ENCODE measurements around the gene BCL10. TPM values are rescaled to one million over a fixed set of nuclear protein-coding genes. Genes with fewer than 3 reads are reported as not detected.

BCL10 gene
- total and polyA plus RNA-seq, 2 of the 8 experiments (the other 6 are each of a cell fraction or from before 2014, with no cell fraction given), result 7.4 to 29.6 TPM

- Histone ChIP-seq H4K5ac (ENCODE audit: insufficient read length, low read depth, low read length) (no peak overlapping the region), H3K79me1 (ENCODE audit: low read depth, low read length) (peaks cover 2% of the 10 kb centered on the region; the same call in 1 of the 2 replicates), H4K8ac (ENCODE audit: extremely low read depth, insufficient read depth, low read length) (no peak overlapping the region), H3K9me3 (ENCODE audit: insufficient read depth in 2 of 2, low read depth in 1 of 2, low read length in 1 of 2) (peaks cover 8 to 12% of the 10 kb centered on the region in 2 experiments; a peak in 3 of 4 replicates), H3K18ac (ENCODE audit: extremely low read depth, low read length) (no peak overlapping the region), H3K4me3 (ENCODE audit: extremely low read depth in 1 of 4, insufficient read depth in 2 of 4, low read depth in 3 of 4, low read length in 4 of 4) (no peak overlapping the region), H3K4ac (replicated peaks; ENCODE audit: insufficient read length, low read depth, low read length) (no peak overlapping the region), H3K23me2 (ENCODE audit: low read depth, low read length) (no peaks in the 10 kb centered on the region; the same call in none of the 2 replicates), H3K36me3 (ENCODE audit: control insufficient read depth in 2 of 4, insufficient read depth in 4 of 4, low read length in 3 of 4) (peaks cover 0 to 33% (median 8%) of the 10 kb centered on the region in 4 experiments; a peak in 6 of 8 replicates), H3K4me2 (ENCODE audit: insufficient read depth in 1 of 2, low read depth in 2 of 2, low read length in 2 of 2) (no peak overlapping the region), H3K14ac (ENCODE audit: insufficient read length) (no peak overlapping the region), H3K23ac (ENCODE audit: insufficient read length) (no peak overlapping the region), H3K27ac (ENCODE audit: low read depth, low read length) (no peak overlapping the region), H2AK5ac (ENCODE audit: low read depth, low read length) (no peak overlapping the region), H2BK15ac (ENCODE audit: low read length) (no peak overlapping the region), H3K79me2 (ENCODE audit: control insufficient read depth in 1 of 2, insufficient read depth in 2 of 2, low read length in 2 of 2) (peaks cover 4 to 9% of the 10 kb centered on the region in 2 experiments; a peak in 3 of 4 replicates), H2BK5ac (ENCODE audit: low read depth, low read length) (no peak overlapping the region), H4K91ac (replicated peaks; ENCODE audit: insufficient read length, low read length) (no peak overlapping the region), H3K56ac (replicated peaks; ENCODE audit: insufficient read length, low read depth, low read length) (no peak overlapping the region), H2AFZ (ENCODE audit: low read length) (no peak overlapping the region), H4K20me1 (replicated peaks in 1 of 2; ENCODE audit: control insufficient read depth in 1 of 2, insufficient read depth in 2 of 2, low read length in 2 of 2) (peaks cover 0 to 4% of the 10 kb centered on the region in 2 experiments), H2BK20ac (ENCODE audit: low read length) (no peak overlapping the region), H2BK12ac (ENCODE audit: low read depth, low read length) (no peak overlapping the region), H3K27me3 (replicated peaks in 1 of 4; ENCODE audit: control insufficient read depth in 3 of 4, extremely low read depth in 1 of 4, insufficient read depth in 3 of 4, low read length in 3 of 4) (no peaks in the 10 kb centered on the region), H3K9ac (replicated peaks in 1 of 4; ENCODE audit: extremely low read depth in 1 of 4, low read depth in 3 of 4, low read length in 3 of 4) (no peak overlapping the region), H2BK120ac (replicated peaks; ENCODE audit: low read depth, low read length) (no peak overlapping the region), H3K4me1 (replicated peaks in 1 of 4; ENCODE audit: control insufficient read depth in 3 of 4, insufficient read depth in 4 of 4, low read length in 3 of 4) (peaks cover 0 to 4% (median 2%) of the 10 kb centered on the region in 4 experiments; a peak in 3 of 7 replicates)
- CTCF ChIA-PET (ENCODE audit: partially characterized antibody), result interaction anchor here (1.0 to 6.3 kb wide), 4 partner anchors 11 to 319 kb away, joined by 3 to 65 read pairs (median 4); partner anchors contain the start of gene BCL10
- no peak for DNase-seq (ENCODE audit: low read depth in 1 of 2, low spot score in 2 of 2)
- POLR2A ChIA-PET (ENCODE audit: partially characterized antibody), result no interaction called here
- FAIRE-seq, result no peak
- no peak for TF ChIP-seq CTBP2 (IDR thresholded peaks at IDR 0.05; ENCODE audit: borderline replicate concordance, insufficient read depth, insufficient read length, low read length)
- no peak for TF ChIP-seq SP4 (IDR thresholded peaks at IDR 0.05; ENCODE audit: low read length)
- TF ChIP-seq SRF (IDR thresholded peaks at IDR 0.05; ENCODE audit: low read depth, low read length), result no peak
- TF ChIP-seq POU5F1 (IDR thresholded peaks at IDR 0.05; ENCODE audit: low read depth, low read length), result no peak
- TF ChIP-seq GTF2F1 (IDR thresholded peaks at IDR 0.05; ENCODE audit: borderline replicate concordance, low read depth, low read length), result no peak
- no peak for TF ChIP-seq RAD21 (IDR thresholded peaks at IDR 0.05 in 1 of 2, conservative IDR thresholded peaks at IDR 0.05 in 1 of 2; ENCODE audit: low read depth in 2 of 2, low read length in 2 of 2)
- TF ChIP-seq CEBPB (IDR thresholded peaks at IDR 0.05; ENCODE audit: low read depth, low read length), result no peak
- TF ChIP-seq RFX5 (IDR thresholded peaks at IDR 0.05; ENCODE audit: borderline replicate concordance, low read depth, low read length), result no peak
- no peak for TF ChIP-seq HDAC2 (IDR thresholded peaks at IDR 0.05; ENCODE audit: borderline replicate concordance in 1 of 2, low read depth in 2 of 2, low read length in 2 of 2)
- TF ChIP-seq PHF8 (conservative IDR thresholded peaks at IDR 0.05; ENCODE audit: low read depth, low read length), result no peak
- no peak for TF ChIP-seq TBP (IDR thresholded peaks at IDR 0.05; ENCODE audit: low read depth, low read length)
- no peak for TF ChIP-seq BCL11A (IDR thresholded peaks at IDR 0.05; ENCODE audit: low read depth in 2 of 2, low read length in 2 of 2)
- no peak for TF ChIP-seq KDM4A (IDR thresholded peaks at IDR 0.05; ENCODE audit: low read depth, low read length, severe bottlenecking)
- no peak for TF ChIP-seq ATF3 (IDR thresholded peaks at IDR 0.05; ENCODE audit: insufficient read depth, low read depth, low read length)
These were observed 13.4 kb downstream of the BCL10 start for GRCh38 chr1:85262985-85263384.

Measured in H1 (cell line).